Lower lobe of right lung (tissue), 2 donors: Measurements from ENCODE around the gene SH3BP5. TPM values are rescaled to one million over a fixed set of nuclear protein-coding genes. Genes with fewer than 3 reads are reported as not detected.

ENCODE experiments used
- ATAC-seq, 2 donors: fragments of 200-7000 bp; cut with Tn5 transposase; one replicate each; pipeline ENCODE4 v1.9.1; 2020 to 2022; ENCODE audit warnings: mild to moderate bottlenecking in 2 of 2, moderate library complexity in 2 of 2
- DNase-seq: peaks from one replicate; pipeline ENCODE4 v3.0.0-alpha.2; 2020
- H3K27ac ChIP-seq: fragments of 200-600 bp; one replicate; pipeline ENCODE4 v1.8.0; 2022
- H3K27me3 ChIP-seq: fragments of 200-600 bp; one replicate; pipeline ENCODE4 v1.8.0; 2022; ENCODE audit warnings: low read depth
- H3K36me3 ChIP-seq: fragments of 200-600 bp; one replicate; pipeline ENCODE4 v1.8.0; 2022; ENCODE audit warnings: mild to moderate bottlenecking
- H3K4me1 ChIP-seq: fragments of 200-600 bp; one replicate; pipeline ENCODE4 v1.8.0; 2022
- H3K4me3 ChIP-seq: fragments of 200-600 bp; one replicate; pipeline ENCODE4 v1.8.0; 2022; ENCODE audit warnings: mild to moderate bottlenecking
- H3K9me3 ChIP-seq: fragments of 200-600 bp; one replicate; pipeline ENCODE4 v1.8.0; 2022
- intact Hi-C: fragments of 100-400 bp; cut with DNase I; formaldehyde crosslinking; loops from one replicate; pipeline ENCODE4 v1.11.0; 2022
- total RNA-seq: library from RNA; stranded (reverse); fragmentation: NEBNext Ultra II Directional; extraction: Animal tissue kit (Norgen Biotek cat#: 25700); gene quantifications from one replicate; pipeline ENCODE4 v1.2.1, GENCODE V29; 2021
- TF ChIP-seq, protein P1 (sequence below): fragments of 200-600 bp; IDR thresholded peaks from one replicate; pipeline ENCODE4 v1.8.0; 2022; ENCODE audit warnings: antibody characterized with exemption, mild to moderate bottlenecking
- donor health status: DM: no; HTN: yes; CAD: no; lungs with severe emphysema.

SH3BP5 gene
- total RNA-seq, 1 donor from 2014 or later = 106 TPM

DNA sequence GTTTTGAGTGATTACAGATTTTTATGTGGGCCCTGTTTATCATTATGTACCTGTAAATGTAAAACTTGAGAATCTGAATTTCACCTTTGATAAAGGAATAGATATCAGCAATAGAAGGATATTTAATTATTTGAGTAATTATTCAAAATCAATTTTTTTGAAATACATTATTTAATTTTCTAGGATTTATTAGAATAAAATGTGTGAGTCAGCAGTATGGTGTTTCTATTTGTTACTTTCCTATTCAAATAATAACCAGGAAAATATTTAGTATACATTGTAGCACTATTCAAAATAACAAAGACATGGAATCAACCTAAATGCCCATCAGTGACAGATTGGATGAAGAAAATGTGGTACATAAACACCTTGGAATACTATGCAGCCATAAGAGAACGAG, 104.2 kb downstream of the SH3BP5 start:
- H3K36me3 ChIP-seq = peaks cover 100% of the 10 kb centered on the region
- H3K4me3 ChIP-seq = no peak overlapping the region
- no peak overlapping the region for H3K27ac ChIP-seq
- no peaks in the 10 kb centered on the region for H3K4me1 ChIP-seq
- H3K27me3 ChIP-seq = no peaks in the 10 kb centered on the region
- ATAC-seq (no peak), DNase-seq (no peak)
- TF ChIP-seq, protein P1, sequence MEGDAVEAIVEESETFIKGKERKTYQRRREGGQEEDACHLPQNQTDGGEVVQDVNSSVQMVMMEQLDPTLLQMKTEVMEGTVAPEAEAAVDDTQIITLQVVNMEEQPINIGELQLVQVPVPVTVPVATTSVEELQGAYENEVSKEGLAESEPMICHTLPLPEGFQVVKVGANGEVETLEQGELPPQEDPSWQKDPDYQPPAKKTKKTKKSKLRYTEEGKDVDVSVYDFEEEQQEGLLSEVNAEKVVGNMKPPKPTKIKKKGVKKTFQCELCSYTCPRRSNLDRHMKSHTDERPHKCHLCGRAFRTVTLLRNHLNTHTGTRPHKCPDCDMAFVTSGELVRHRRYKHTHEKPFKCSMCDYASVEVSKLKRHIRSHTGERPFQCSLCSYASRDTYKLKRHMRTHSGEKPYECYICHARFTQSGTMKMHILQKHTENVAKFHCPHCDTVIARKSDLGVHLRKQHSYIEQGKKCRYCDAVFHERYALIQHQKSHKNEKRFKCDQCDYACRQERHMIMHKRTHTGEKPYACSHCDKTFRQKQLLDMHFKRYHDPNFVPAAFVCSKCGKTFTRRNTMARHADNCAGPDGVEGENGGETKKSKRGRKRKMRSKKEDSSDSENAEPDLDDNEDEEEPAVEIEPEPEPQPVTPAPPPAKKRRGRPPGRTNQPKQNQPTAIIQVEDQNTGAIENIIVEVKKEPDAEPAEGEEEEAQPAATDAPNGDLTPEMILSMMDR = no peak
- H3K9me3 ChIP-seq = no peaks in the 10 kb centered on the region
- intact Hi-C loops = no loop called here

DNA sequence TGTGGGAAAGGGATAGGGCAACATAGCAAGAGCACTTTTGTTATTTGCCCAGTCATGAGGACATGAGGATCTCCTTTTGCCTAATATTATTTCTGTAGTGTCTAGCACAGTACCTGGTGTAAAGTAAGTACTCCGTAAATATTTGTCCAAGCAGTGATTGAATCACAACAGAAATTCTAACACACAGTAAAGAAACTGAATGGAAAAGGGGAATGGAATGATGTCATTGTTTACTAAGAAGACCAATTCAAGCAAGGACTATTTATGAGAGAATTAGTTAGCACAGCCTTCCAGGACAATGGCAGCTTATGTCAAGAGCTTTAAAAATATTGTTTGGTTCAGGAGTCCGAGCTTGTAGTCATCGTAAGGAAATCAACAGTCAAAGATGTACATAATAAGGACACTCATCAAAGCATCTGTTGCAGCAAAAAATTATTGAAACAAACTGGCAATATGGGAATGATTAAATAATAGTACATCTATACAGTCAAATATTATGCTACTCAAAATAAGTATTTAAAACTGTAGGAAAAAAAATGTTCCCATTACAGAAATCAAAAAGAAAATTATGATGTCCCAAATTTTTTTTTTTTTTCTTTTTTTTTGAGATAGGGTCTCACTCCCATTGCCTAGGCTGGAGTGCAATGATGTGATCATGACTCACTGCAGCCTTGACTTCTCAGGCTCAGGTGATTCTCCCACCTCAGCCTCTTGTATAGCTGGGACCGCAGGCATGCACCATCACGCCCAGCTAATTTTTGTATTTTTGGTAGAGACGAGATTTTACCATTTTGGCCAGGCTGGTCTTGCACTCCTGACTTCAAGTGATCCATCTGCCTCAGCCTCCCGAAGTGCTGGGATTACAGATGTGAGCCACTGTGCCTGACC, 108.5 kb downstream of the SH3BP5 start:
- peaks cover 100% of the 10 kb centered on the region for H3K36me3 ChIP-seq
- H3K9me3 ChIP-seq = no peaks in the 10 kb centered on the region
- DNase-seq (no peak), ATAC-seq (peak in 1 of 2 donors; percentile 81)
- intact Hi-C loops = no loop called here
- no peak overlapping the region for H3K27ac ChIP-seq
- TF ChIP-seq, protein P1 = no peak
- H3K4me3 ChIP-seq = no peak overlapping the region
- H3K4me1 ChIP-seq = peaks cover 2% of the 10 kb centered on the region
- H3K27me3 ChIP-seq = no peaks in the 10 kb centered on the region

DNA sequence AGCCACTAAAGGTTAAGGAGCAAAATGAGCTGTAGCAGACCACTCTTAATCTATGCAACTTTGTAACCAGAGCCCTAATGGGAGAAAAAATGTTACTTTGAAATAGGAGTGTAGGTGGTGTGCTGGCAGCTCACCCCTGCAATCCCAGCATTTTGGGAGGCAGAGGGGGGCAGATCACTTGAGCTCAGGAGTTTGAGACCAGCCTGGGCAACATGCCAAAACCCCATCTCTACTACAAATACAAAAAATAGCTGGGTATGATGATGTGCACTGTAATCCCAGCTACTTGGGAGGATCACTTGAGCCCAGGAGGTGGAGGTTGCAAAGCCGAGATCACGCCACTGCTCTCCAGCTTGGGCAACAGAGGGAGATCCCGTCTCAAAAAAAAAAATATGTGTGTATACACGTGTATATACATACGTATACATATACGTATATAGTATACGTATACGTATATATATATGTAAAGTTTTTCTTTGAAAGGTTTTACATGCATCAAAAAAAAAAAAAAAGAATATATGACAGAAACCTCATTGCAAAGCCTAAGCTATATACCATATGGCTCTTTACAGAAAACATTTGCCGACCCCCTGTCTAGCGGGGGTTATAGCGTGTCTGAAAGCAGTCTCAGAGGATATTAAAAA, 110.7 kb downstream of the SH3BP5 start:
- Histone ChIP-seq H3K4me1 (peaks cover 20% of the 10 kb centered on the region), H3K36me3 (peaks cover 100% of the 10 kb centered on the region), H3K27ac (no peak overlapping the region), H3K4me3 (no peak overlapping the region), H3K9me3 (no peaks in the 10 kb centered on the region), H3K27me3 (no peaks in the 10 kb centered on the region)
- intact Hi-C loops = no loop called here
- DNase-seq (no peak), ATAC-seq (no peak)
- TF ChIP-seq, protein P1 = no peak

DNA sequence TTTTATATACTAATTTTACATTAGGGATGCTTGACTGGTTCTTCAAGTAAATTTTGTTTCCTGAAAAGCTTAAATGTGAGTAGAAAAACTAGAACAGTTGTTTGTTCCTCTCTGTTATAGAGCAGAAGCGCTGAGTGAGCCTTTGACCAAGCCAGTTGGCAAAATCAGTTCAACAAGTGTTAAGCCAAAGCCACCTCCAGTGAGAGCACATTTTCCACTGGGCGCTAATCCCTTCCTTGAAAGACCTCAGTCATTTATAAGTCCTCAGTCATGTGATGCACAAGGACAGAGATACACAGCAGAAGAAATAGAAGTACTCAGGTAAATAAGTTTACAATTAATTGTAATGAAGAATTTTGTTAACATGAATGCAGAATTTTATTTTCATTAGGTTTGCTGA, 111.7 kb downstream of the SH3BP5 start:
- peaks cover 20% of the 10 kb centered on the region for H3K4me1 ChIP-seq
- intact Hi-C loops = no loop called here
- no peaks in the 10 kb centered on the region for H3K9me3 ChIP-seq
- H3K27me3 ChIP-seq = no peaks in the 10 kb centered on the region
- no peak overlapping the region for H3K4me3 ChIP-seq
- ATAC-seq (no peak), DNase-seq (no peak)
- H3K27ac ChIP-seq = no peak overlapping the region
- peaks cover 97% of the 10 kb centered on the region for H3K36me3 ChIP-seq
- TF ChIP-seq, protein P1 = no peak

DNA sequence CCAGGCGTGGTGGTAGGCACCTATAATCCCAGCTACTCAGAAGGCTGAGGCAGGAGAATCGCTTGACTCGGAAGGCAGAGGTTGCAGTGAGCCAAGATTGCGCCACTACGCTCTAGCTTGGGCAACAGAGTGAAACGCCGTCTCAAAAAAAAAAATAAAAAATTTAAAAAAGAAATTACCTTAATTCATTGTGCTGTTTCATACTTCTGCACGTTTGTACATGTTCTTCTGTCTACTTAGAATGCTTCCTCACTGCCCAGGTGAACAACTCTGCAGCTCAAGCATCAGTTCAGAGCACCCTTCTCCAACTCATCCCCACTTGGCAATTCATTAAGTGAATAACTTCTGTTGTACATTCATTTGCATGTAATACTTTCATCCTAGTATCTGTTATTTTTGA, 112.3 kb downstream of the SH3BP5 start:
- no peak for ATAC-seq
- peaks cover 20% of the 10 kb centered on the region for H3K4me1 ChIP-seq
- DNase-seq = no peak
- H3K27ac ChIP-seq = no peak overlapping the region
- H3K9me3 ChIP-seq = no peaks in the 10 kb centered on the region
- no peak overlapping the region for H3K4me3 ChIP-seq
- peaks cover 97% of the 10 kb centered on the region for H3K36me3 ChIP-seq
- intact Hi-C loops = no loop called here
- TF ChIP-seq, protein P1 = no peak
- no peaks in the 10 kb centered on the region for H3K27me3 ChIP-seq
